Caco-2 (cell line): ENCODE measurements around the gene ABCA1. TPM values are rescaled to one million over a fixed set of nuclear protein-coding genes. Genes with fewer than 3 reads are reported as not detected.

Experiments used
- BruUV-seq: library from RNA; stranded (reverse); fragments of 400-500 nt; replicated peaks from 2 replicates; lab custom pipeline; 2021; lab: Mats Ljungman, UMichigan
- CTCF ChIA-PET: fragments of 300-600 bp; sonication (Branson Sonifier 250); formaldehyde crosslinking; loops from one replicate; lab custom pipeline; 2022; ENCODE audit warnings: antibody characterized with exemption; lab: Charles Lee
- POLR2A ChIA-PET: fragments of 300-600 bp; sonication (Branson Sonifier 250); formaldehyde crosslinking; loops from one replicate; lab custom pipeline; 2022; ENCODE audit warnings: antibody characterized with exemption; lab: Charles Lee
- DNase-seq, 2 experiments: peaks; one replicate each; pipeline versions ENCODE4 v3.0.0 to v3.0.0-alpha.2; 2020 to 2022
- H3K27me3 ChIP-seq: replicated peaks from 2 replicates; pipeline ENCODE4 v1.6.0; 2011; ENCODE audit warnings: low read length; ENCODE audit not compliant: control insufficient read depth, insufficient read depth
- H3K36me3 ChIP-seq: 2 replicates; pipeline ENCODE4 v1.5.1; 2011; ENCODE audit warnings: low read length; ENCODE audit not compliant: control insufficient read depth, insufficient read depth
- H3K4me1 ChIP-seq: fragments of 250-450 bp; sonication (Bioruptor Pico); 2 replicates; pipeline ENCODE4 v1.5.1; 2020; ENCODE audit warnings: mild to moderate bottlenecking
- H3K4me3 ChIP-seq: 2 replicates; pipeline ENCODE4 v1.5.1; 2011; ENCODE audit warnings: low read depth, mild to moderate bottlenecking, control low read depth, low read length
- H3K9me3 ChIP-seq: fragments of 250-450 bp; sonication (Bioruptor Pico); 2 replicates; pipeline ENCODE4 v1.5.1; 2020; ENCODE audit warnings: mild to moderate bottlenecking, moderate library complexity
- H3K27ac Mint-ChIP-seq: one replicate; pipeline ENCODE4 v1.8.0; 2022; ENCODE audit warnings: mixed read lengths; ENCODE audit not compliant: unreplicated experiment
- H3K27me3 Mint-ChIP-seq: one replicate; pipeline ENCODE4 v1.8.0; 2022; ENCODE audit warnings: mixed read lengths; ENCODE audit not compliant: insufficient read depth, unreplicated experiment
- H3K36me3 Mint-ChIP-seq: one replicate; pipeline ENCODE4 v1.8.0; 2022; ENCODE audit warnings: mild to moderate bottlenecking, mixed read lengths; ENCODE audit not compliant: insufficient read depth, unreplicated experiment
- H3K4me1 Mint-ChIP-seq: one replicate; pipeline ENCODE4 v1.8.0; 2022; ENCODE audit warnings: low read depth, mixed read lengths; ENCODE audit not compliant: unreplicated experiment
- H3K4me3 Mint-ChIP-seq: one replicate; pipeline ENCODE4 v1.8.0; 2022; ENCODE audit warnings: mild to moderate bottlenecking, moderate library complexity, mixed read lengths; ENCODE audit not compliant: unreplicated experiment
- H3K9me3 Mint-ChIP-seq: one replicate; pipeline ENCODE4 v1.8.0; 2022; ENCODE audit warnings: mixed read lengths; ENCODE audit not compliant: unreplicated experiment
- CTCF ChIP-seq, 2 experiments: fragments of 200-600 bp in 1 of 2; IDR thresholded peaks; 1 replicate in 1 of 2; 2 replicates in 1 of 2; pipeline versions ENCODE4 v1.5.1 to v1.8.0; 2011 to 2022; ENCODE audit warnings: antibody characterized with exemption in 1 of 2, control low read depth in 1 of 2, inconsistent platforms in 1 of 2, low read depth in 1 of 2, low read length in 1 of 2, mild to moderate bottlenecking in 1 of 2, moderate library complexity in 1 of 2; ENCODE audit not compliant: insufficient read depth in 1 of 2, severe bottlenecking in 1 of 2, unreplicated experiment in 1 of 2
- intact Hi-C: fragments of 100-400 bp; cut with micrococcal nuclease; formaldehyde crosslinking; loops from one replicate; pipeline ENCODE4 v1.10.0; 2022; ENCODE audit not compliant: unreplicated experiment
- total RNA-seq: library from RNA; stranded (reverse); gene quantifications from 2 replicates; pipeline ENCODE4 v1.2.3, GENCODE V29; 2022

The ABCA1 gene
- total RNA-seq, 1 experiment from 2014 or later = 14.0 TPM

GRCh38 chr9:104774831-104775573 is 153.0 kb downstream of the ABCA1 start:
- DNase-seq = no peak
- Histone ChIP-seq H3K9me3 (no peaks in the 10 kb centered on the region), H3K4me1 (no peaks in the 10 kb centered on the region), H3K4me3 (no peak overlapping the region), H3K27me3 (no peaks in the 10 kb centered on the region), H3K36me3 (no peaks in the 10 kb centered on the region)
- H3K27ac Mint-ChIP-seq = no peak overlapping the region
- TF ChIP-seq CTCF (IDR thresholded peaks at IDR 0.05; ENCODE audit: insufficient read depth in 1 of 2, low read depth in 1 of 2, low read length in 1 of 2, severe bottlenecking in 1 of 2, unreplicated experiment in 1 of 2) = no peak
- no peaks in the 10 kb centered on the region for H3K9me3 Mint-ChIP-seq
- BruUV-seq = no TSS peak
- no peaks in the 10 kb centered on the region for H3K27me3 Mint-ChIP-seq
- no peak overlapping the region for H3K4me3 Mint-ChIP-seq
- H3K36me3 Mint-ChIP-seq = no peaks in the 10 kb centered on the region
- CTCF ChIA-PET = no interaction called here
- H3K4me1 Mint-ChIP-seq = no peaks in the 10 kb centered on the region
- intact Hi-C loops = no loop called here
- POLR2A ChIA-PET = no interaction called here

- no peak for TF ChIP-seq CTCF (IDR thresholded peaks at IDR 0.05; ENCODE audit: insufficient read depth in 1 of 2, low read depth in 1 of 2, low read length in 1 of 2, severe bottlenecking in 1 of 2, unreplicated experiment in 1 of 2)
- H3K27me3 Mint-ChIP-seq = no peaks in the 10 kb centered on the region
- no peak overlapping the region for H3K4me3 Mint-ChIP-seq
- H3K9me3 Mint-ChIP-seq = no peaks in the 10 kb centered on the region
- H3K4me1 Mint-ChIP-seq = no peaks in the 10 kb centered on the region
- Histone ChIP-seq H3K27me3 (no peaks in the 10 kb centered on the region), H3K4me3 (no peak overlapping the region), H3K4me1 (no peaks in the 10 kb centered on the region), H3K9me3 (no peaks in the 10 kb centered on the region), H3K36me3 (no peaks in the 10 kb centered on the region)
- no peaks in the 10 kb centered on the region for H3K36me3 Mint-ChIP-seq
- DNase-seq = no peak
- H3K27ac Mint-ChIP-seq = no peak overlapping the region
- intact Hi-C loops = no loop called here
- ChIA-PET POLR2A (no interaction called here), CTCF (no interaction called here)
- BruUV-seq = no TSS peak
Observed at GRCh38 chr9:104774132-104774531, 153.8 kb downstream of the ABCA1 start.

GRCh38 chr9:104772714-104773510 is 155.0 kb downstream of the ABCA1 start:
- H3K36me3 Mint-ChIP-seq = no peaks in the 10 kb centered on the region
- TF ChIP-seq CTCF (IDR thresholded peaks at IDR 0.05; ENCODE audit: insufficient read depth in 1 of 2, low read depth in 1 of 2, low read length in 1 of 2, severe bottlenecking in 1 of 2, unreplicated experiment in 1 of 2) = no peak
- H3K27ac Mint-ChIP-seq = no peak overlapping the region
- H3K4me1 Mint-ChIP-seq = no peaks in the 10 kb centered on the region
- intact Hi-C loops = no loop called here
- H3K9me3 ChIP-seq = no peaks in the 10 kb centered on the region
- CTCF ChIA-PET = no interaction called here
- no peaks in the 10 kb centered on the region for H3K9me3 Mint-ChIP-seq
- POLR2A ChIA-PET = no interaction called here
- H3K27me3 ChIP-seq = no peaks in the 10 kb centered on the region
- no peaks in the 10 kb centered on the region for H3K4me1 ChIP-seq
- no peaks in the 10 kb centered on the region for H3K27me3 Mint-ChIP-seq
- no peak for DNase-seq
- H3K4me3 Mint-ChIP-seq = no peak overlapping the region
- no peak overlapping the region for H3K4me3 ChIP-seq
- BruUV-seq = no TSS peak
- no peaks in the 10 kb centered on the region for H3K36me3 ChIP-seq
